Liver (tissue), 9 donors: ENCODE data around the gene SNX3. TPM values are rescaled to one million over a fixed set of nuclear protein-coding genes. Genes with fewer than 3 reads are reported as not detected.

Experiments
- DNase-seq: peaks from one replicate; pipeline ENCODE4 v3.0.0-alpha.2; 2017; ENCODE audit warnings: low spot score
- H3K27ac ChIP-seq, 2 donors: one replicate each; pipeline ENCODE4 v1.7.0; 2013; ENCODE audit warnings: inconsistent platforms in 2 of 2, low read length in 2 of 2, control low read depth in 1 of 2, low read depth in 1 of 2, mild to moderate bottlenecking in 1 of 2
- H3K27me3 ChIP-seq, 4 donors: one replicate each; pipeline versions ENCODE4 v1.6.1 to v1.7.0; 2013; ENCODE audit warnings: low read length in 3 of 4, inconsistent platforms in 1 of 4, mild to moderate bottlenecking in 1 of 4, moderate library complexity in 1 of 4; ENCODE audit not compliant: control insufficient read depth in 4 of 4, insufficient read depth in 4 of 4
- H3K36me3 ChIP-seq, 4 donors: one replicate each; pipeline versions ENCODE4 v1.6.1 to v1.7.0; 2013; ENCODE audit warnings: low read length in 3 of 4, mild to moderate bottlenecking in 3 of 4, low read depth in 1 of 4, moderate library complexity in 1 of 4; ENCODE audit not compliant: control insufficient read depth in 4 of 4, insufficient read depth in 3 of 4
- H3K4me1 ChIP-seq, 4 donors: one replicate each; pipeline versions ENCODE4 v1.6.1 to v1.7.0; 2013; ENCODE audit warnings: low read length in 3 of 4, mild to moderate bottlenecking in 3 of 4, moderate library complexity in 1 of 4; ENCODE audit not compliant: control insufficient read depth in 4 of 4, insufficient read depth in 4 of 4
- H3K4me3 ChIP-seq, 3 donors: one replicate each; pipeline versions ENCODE4 v1.6.1 to v1.7.0; 2013; ENCODE audit warnings: low read length in 3 of 3, control low read depth in 1 of 3, low read depth in 1 of 3, mild to moderate bottlenecking in 1 of 3
- H3K9ac ChIP-seq, 2 donors: one replicate each; pipeline ENCODE4 v1.7.0; 2013; ENCODE audit warnings: low read length in 2 of 2, mild to moderate bottlenecking in 2 of 2, moderate library complexity in 2 of 2, control low read depth in 1 of 2, low read depth in 1 of 2
- H3K9me3 ChIP-seq, 4 donors: one replicate each; pipeline versions ENCODE4 v1.6.1 to v1.7.0; 2013; ENCODE audit warnings: low read length in 3 of 4; ENCODE audit not compliant: control insufficient read depth in 4 of 4
- EGR1 ChIP-seq, 2 donors: IDR thresholded peaks; 2 replicates each; pipeline ENCODE4 v1.6.1; 2016 to 2018; ENCODE audit warnings: antibody characterized with exemption in 2 of 2, low read depth in 2 of 2
- FOXA1 ChIP-seq: IDR thresholded peaks from 2 replicates; pipeline ENCODE4 v1.6.1; 2016; ENCODE audit warnings: antibody characterized with exemption
- FOXA2 ChIP-seq: IDR thresholded peaks from 2 replicates; pipeline ENCODE4 v1.6.1; 2016; ENCODE audit warnings: antibody characterized with exemption
- GABPA ChIP-seq, 2 donors: IDR thresholded peaks in 1 of 2; conservative IDR thresholded peaks in 1 of 2; 2 replicates each; pipeline ENCODE4 v1.6.1; 2016; ENCODE audit warnings: antibody characterized with exemption in 2 of 2, mild to moderate bottlenecking in 1 of 2, moderate library complexity in 1 of 2
- HNF4A ChIP-seq, 2 donors: conservative IDR thresholded peaks; 2 replicates each; pipeline ENCODE4 v1.6.1; 2016; ENCODE audit warnings: antibody characterized with exemption in 2 of 2, mild to moderate bottlenecking in 2 of 2
- HNF4G ChIP-seq: IDR thresholded peaks from 2 replicates; pipeline ENCODE4 v1.6.1; 2016; ENCODE audit warnings: antibody characterized with exemption
- JUND ChIP-seq, 2 donors: IDR thresholded peaks; 2 replicates each; pipeline ENCODE4 v1.6.1; 2016; ENCODE audit warnings: antibody characterized with exemption in 2 of 2
- NR2F2 ChIP-seq: IDR thresholded peaks from 2 replicates; pipeline ENCODE4 v1.6.1; 2016; ENCODE audit warnings: antibody characterized with exemption
- RAD21 ChIP-seq, 2 donors: IDR thresholded peaks; 2 replicates each; pipeline ENCODE4 v1.6.1; 2016; ENCODE audit warnings: antibody characterized with exemption in 2 of 2, mild to moderate bottlenecking in 2 of 2
- RXRA ChIP-seq, 2 donors: IDR thresholded peaks; 2 replicates each; pipeline ENCODE4 v1.6.1; 2017 to 2018; ENCODE audit warnings: antibody characterized with exemption in 2 of 2, mild to moderate bottlenecking in 1 of 2
- SP1 ChIP-seq: IDR thresholded peaks from 2 replicates; pipeline ENCODE4 v1.6.1; 2018; ENCODE audit warnings: antibody characterized with exemption, mild to moderate bottlenecking
- TAF1 ChIP-seq: conservative IDR thresholded peaks from 2 replicates; pipeline ENCODE4 v1.6.1; 2016; ENCODE audit warnings: antibody characterized with exemption, mild to moderate bottlenecking
- YY1 ChIP-seq: IDR thresholded peaks from 2 replicates; pipeline ENCODE4 v1.6.1; 2016; ENCODE audit warnings: antibody characterized with exemption, mild to moderate bottlenecking
- WGBS: extraction: QIAGEN DNeasy Blood & Tissue Kit; methylation state at CpG from one replicate; pipeline ENCODE4 v1.1.7; 2013; 5-methylcytosine and 5-hydroxymethylcytosine counted together
- polyA plus RNA-seq, 2 donors: library from polyadenylated mRNA; stranded (reverse) in 1 of 2; unstranded in 1 of 2; fragments of 200-250 nt in 1 of 2; fragments of >200 nt in 1 of 2; fragmentation: Nextera tagmentation in 1 of 2; extraction: Ambion mirVana in 1 of 2; gene quantifications; one replicate each; pipeline versions ENCODE4 v1.2.1 to v1.2.3, GENCODE V29; 2013 to 2015
- total RNA-seq, 2 donors: library from RNA; depleted of rRNA; stranded (reverse); fragments of >200 nt; gene quantifications; one replicate each; pipeline ENCODE4 v1.2.3, GENCODE V29; 2014
- TF ChIP-seq, protein P1 (sequence below): IDR thresholded peaks from 2 replicates; pipeline ENCODE4 v1.6.1; 2016; ENCODE audit warnings: antibody characterized with exemption
- TF ChIP-seq, protein P2 (sequence below): IDR thresholded peaks from 2 replicates; pipeline ENCODE4 v1.6.1; 2016; ENCODE audit warnings: antibody characterized with exemption, mild to moderate bottlenecking
- TF ChIP-seq, protein P3 (sequence below): IDR thresholded peaks from 2 replicates; pipeline ENCODE4 v1.6.1; 2016; ENCODE audit warnings: antibody characterized with exemption
- TF ChIP-seq, protein P4 (sequence below): IDR thresholded peaks from 2 replicates; pipeline ENCODE4 v1.6.1; 2016; ENCODE audit warnings: antibody characterized with exemption
- TF ChIP-seq, protein P5 (sequence below): fragments of 150-350 bp; IDR thresholded peaks from 2 replicates; pipeline ENCODE4 v1.5.1; 2017; ENCODE audit warnings: improper control_type of control experiment, low read depth, low read length; ENCODE audit not compliant: missing input control
- donor health status: healthy.
- donor health status: healthy.
- donor health status: healthy.
- donor health status: healthy.
- donor health status: healthy.

SNX3 gene
- total and polyA plus RNA-seq, 4 donors: 67.9 to 161 (median 111) TPM

DNA sequence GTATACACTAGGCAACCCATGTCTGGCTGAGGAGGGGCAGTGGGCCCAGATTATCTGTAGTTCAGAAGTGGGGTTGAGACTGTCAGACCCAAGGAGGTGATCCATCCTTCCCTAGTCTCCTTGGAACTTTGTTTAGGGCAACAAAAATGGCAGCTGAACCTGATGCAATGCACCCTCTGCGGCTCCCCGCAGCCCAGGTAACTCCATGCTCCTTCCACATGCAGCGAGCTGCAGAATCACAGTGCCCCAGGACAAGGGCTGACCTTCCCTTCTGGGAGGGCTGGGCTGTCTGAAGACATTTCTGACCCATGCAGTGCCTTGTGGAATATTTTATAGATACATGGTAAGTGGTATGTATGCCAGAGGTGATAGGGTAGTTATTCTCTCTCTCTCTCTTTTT lies 65.6 kb downstream of the SNX3 start:
- Histone ChIP-seq H3K9me3 (no peaks in the 10 kb centered on the region), H3K27ac (no peak overlapping the region), H3K36me3 (no peaks in the 10 kb centered on the region), H3K9ac (no peak overlapping the region), H3K27me3 (no peaks in the 10 kb centered on the region), H3K4me3 (no peak overlapping the region), H3K4me1 (peaks cover 0 to 2% (median 0%) of the 10 kb centered on the region in 4 donors)
- no peak for DNase-seq
- 92% methylated on average over 3 of the region's 3 CpGs for WGBS
- TF ChIP-seq, protein P1, sequence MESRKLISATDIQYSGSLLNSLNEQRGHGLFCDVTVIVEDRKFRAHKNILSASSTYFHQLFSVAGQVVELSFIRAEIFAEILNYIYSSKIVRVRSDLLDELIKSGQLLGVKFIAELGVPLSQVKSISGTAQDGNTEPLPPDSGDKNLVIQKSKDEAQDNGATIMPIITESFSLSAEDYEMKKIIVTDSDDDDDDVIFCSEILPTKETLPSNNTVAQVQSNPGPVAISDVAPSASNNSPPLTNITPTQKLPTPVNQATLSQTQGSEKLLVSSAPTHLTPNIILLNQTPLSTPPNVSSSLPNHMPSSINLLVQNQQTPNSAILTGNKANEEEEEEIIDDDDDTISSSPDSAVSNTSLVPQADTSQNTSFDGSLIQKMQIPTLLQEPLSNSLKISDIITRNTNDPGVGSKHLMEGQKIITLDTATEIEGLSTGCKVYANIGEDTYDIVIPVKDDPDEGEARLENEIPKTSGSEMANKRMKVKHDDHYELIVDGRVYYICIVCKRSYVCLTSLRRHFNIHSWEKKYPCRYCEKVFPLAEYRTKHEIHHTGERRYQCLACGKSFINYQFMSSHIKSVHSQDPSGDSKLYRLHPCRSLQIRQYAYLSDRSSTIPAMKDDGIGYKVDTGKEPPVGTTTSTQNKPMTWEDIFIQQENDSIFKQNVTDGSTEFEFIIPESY: no peak
- no peak for TF ChIP-seq JUND (IDR thresholded peaks at IDR 0.05)
- no peak for TF ChIP-seq TAF1
- TF ChIP-seq, protein P2, sequence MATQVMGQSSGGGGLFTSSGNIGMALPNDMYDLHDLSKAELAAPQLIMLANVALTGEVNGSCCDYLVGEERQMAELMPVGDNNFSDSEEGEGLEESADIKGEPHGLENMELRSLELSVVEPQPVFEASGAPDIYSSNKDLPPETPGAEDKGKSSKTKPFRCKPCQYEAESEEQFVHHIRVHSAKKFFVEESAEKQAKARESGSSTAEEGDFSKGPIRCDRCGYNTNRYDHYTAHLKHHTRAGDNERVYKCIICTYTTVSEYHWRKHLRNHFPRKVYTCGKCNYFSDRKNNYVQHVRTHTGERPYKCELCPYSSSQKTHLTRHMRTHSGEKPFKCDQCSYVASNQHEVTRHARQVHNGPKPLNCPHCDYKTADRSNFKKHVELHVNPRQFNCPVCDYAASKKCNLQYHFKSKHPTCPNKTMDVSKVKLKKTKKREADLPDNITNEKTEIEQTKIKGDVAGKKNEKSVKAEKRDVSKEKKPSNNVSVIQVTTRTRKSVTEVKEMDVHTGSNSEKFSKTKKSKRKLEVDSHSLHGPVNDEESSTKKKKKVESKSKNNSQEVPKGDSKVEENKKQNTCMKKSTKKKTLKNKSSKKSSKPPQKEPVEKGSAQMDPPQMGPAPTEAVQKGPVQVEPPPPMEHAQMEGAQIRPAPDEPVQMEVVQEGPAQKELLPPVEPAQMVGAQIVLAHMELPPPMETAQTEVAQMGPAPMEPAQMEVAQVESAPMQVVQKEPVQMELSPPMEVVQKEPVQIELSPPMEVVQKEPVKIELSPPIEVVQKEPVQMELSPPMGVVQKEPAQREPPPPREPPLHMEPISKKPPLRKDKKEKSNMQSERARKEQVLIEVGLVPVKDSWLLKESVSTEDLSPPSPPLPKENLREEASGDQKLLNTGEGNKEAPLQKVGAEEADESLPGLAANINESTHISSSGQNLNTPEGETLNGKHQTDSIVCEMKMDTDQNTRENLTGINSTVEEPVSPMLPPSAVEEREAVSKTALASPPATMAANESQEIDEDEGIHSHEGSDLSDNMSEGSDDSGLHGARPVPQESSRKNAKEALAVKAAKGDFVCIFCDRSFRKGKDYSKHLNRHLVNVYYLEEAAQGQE: no peak
- no peak for TF ChIP-seq RXRA (IDR thresholded peaks at IDR 0.05)
- TF ChIP-seq YY1: no peak
- no peak for TF ChIP-seq FOXA2
- TF ChIP-seq SP1: no peak
- no peak for TF ChIP-seq EGR1 (IDR thresholded peaks at IDR 0.05; ENCODE audit: low read depth in 2 of 2)
- no peak for TF ChIP-seq GABPA (IDR thresholded peaks at IDR 0.05 in 1 of 2, conservative IDR thresholded peaks at IDR 0.05 in 1 of 2)
- TF ChIP-seq HNF4G: no peak

- 87% methylated on average over 8 of the region's 8 CpGs for WGBS
- H3K36me3 ChIP-seq: no peaks in the 10 kb centered on the region
- no peak for DNase-seq
- TF ChIP-seq, protein P3, sequence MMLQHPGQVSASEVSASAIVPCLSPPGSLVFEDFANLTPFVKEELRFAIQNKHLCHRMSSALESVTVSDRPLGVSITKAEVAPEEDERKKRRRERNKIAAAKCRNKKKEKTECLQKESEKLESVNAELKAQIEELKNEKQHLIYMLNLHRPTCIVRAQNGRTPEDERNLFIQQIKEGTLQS: no peak
- TF ChIP-seq GABPA (IDR thresholded peaks at IDR 0.05 in 1 of 2, conservative IDR thresholded peaks at IDR 0.05 in 1 of 2) (no peak), RXRA (IDR thresholded peaks at IDR 0.05) (no peak), JUND (IDR thresholded peaks at IDR 0.05) (no peak), FOXA2 (no peak), FOXA1 (no peak), EGR1 (IDR thresholded peaks at IDR 0.05; ENCODE audit: low read depth in 2 of 2) (no peak), NR2F2 (no peak), TAF1 (no peak), HNF4G (no peak), HNF4A (conservative IDR thresholded peaks at IDR 0.05) (no peak), RAD21 (IDR thresholded peaks at IDR 0.05) (no peak), SP1 (no peak)
- TF ChIP-seq, protein P4, sequence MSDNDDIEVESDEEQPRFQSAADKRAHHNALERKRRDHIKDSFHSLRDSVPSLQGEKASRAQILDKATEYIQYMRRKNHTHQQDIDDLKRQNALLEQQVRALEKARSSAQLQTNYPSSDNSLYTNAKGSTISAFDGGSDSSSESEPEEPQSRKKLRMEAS: no peak
- TF ChIP-seq, protein P5, sequence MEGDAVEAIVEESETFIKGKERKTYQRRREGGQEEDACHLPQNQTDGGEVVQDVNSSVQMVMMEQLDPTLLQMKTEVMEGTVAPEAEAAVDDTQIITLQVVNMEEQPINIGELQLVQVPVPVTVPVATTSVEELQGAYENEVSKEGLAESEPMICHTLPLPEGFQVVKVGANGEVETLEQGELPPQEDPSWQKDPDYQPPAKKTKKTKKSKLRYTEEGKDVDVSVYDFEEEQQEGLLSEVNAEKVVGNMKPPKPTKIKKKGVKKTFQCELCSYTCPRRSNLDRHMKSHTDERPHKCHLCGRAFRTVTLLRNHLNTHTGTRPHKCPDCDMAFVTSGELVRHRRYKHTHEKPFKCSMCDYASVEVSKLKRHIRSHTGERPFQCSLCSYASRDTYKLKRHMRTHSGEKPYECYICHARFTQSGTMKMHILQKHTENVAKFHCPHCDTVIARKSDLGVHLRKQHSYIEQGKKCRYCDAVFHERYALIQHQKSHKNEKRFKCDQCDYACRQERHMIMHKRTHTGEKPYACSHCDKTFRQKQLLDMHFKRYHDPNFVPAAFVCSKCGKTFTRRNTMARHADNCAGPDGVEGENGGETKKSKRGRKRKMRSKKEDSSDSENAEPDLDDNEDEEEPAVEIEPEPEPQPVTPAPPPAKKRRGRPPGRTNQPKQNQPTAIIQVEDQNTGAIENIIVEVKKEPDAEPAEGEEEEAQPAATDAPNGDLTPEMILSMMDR: no peak
- TF ChIP-seq, protein P1: no peak
- H3K9ac ChIP-seq: no peak overlapping the region
- no peak overlapping the region for H3K4me3 ChIP-seq
- no peaks in the 10 kb centered on the region for H3K27me3 ChIP-seq
- no peaks in the 10 kb centered on the region for H3K9me3 ChIP-seq
- peaks cover 0 to 2% (median 0%) of the 10 kb centered on the region in 4 donors for H3K4me1 ChIP-seq
- no peak overlapping the region for H3K27ac ChIP-seq
These were observed 66.3 kb downstream of the SNX3 start for GRCh38 chr6:108194503-108194902.
